Osteoblast (primary cell): ENCODE results near the gene LUC7L3. TPM values are rescaled to one million over a fixed set of nuclear protein-coding genes. Genes with fewer than 3 reads are reported as not detected.

Source experiments
- DNase-seq: peaks from one replicate; pipeline ENCODE4 v3.0.0; 2011; ENCODE audit warnings: low spot score, mixed read lengths; ENCODE audit not compliant: insufficient read length; ENCODE audit errors: missing footprints
- H2AFZ ChIP-seq: 2 replicates; pipeline ENCODE4 v1.6.0; 2011; ENCODE audit warnings: mild to moderate bottlenecking, low read length
- H3K27ac ChIP-seq: 2 replicates; pipeline ENCODE4 v1.5.1; 2011; ENCODE audit warnings: mild to moderate bottlenecking, low read depth, low read length, moderate library complexity
- H3K27me3 ChIP-seq: 2 replicates; pipeline ENCODE4 v1.6.0; 2012; ENCODE audit warnings: mild to moderate bottlenecking, control low read depth, inconsistent platforms, low read length, moderate library complexity; ENCODE audit not compliant: insufficient read depth
- H3K36me3 ChIP-seq: 2 replicates; pipeline ENCODE4 v1.5.1; 2011; ENCODE audit warnings: mild to moderate bottlenecking, low read length, control low read depth, moderate library complexity; ENCODE audit not compliant: insufficient read depth
- H3K4me1 ChIP-seq: 2 replicates; pipeline ENCODE4 v1.5.1; 2011; ENCODE audit warnings: mild to moderate bottlenecking, low read length, control low read depth, moderate library complexity; ENCODE audit not compliant: insufficient read depth
- H3K4me2 ChIP-seq: 2 replicates; pipeline ENCODE4 v1.6.0; 2011; ENCODE audit warnings: mild to moderate bottlenecking, low read length; ENCODE audit not compliant: insufficient read depth
- H3K4me3 ChIP-seq: fragments of 200-600 bp; sonication (generic); 3 replicates; pipeline ENCODE4 v1.5.1; 2012; ENCODE audit warnings: mild to moderate bottlenecking, low read length, inconsistent platforms; ENCODE audit not compliant: insufficient read depth
- H3K79me2 ChIP-seq: 2 replicates; pipeline ENCODE4 v1.6.0; 2012; ENCODE audit warnings: mild to moderate bottlenecking, low read length, control low read depth, inconsistent platforms; ENCODE audit not compliant: insufficient read depth
- H3K9me3 ChIP-seq: 2 replicates; pipeline ENCODE4 v1.5.1; 2011; ENCODE audit warnings: low read depth, low read length, control low read depth
- H4K20me1 ChIP-seq: 2 replicates; pipeline ENCODE4 v1.6.0; 2012; ENCODE audit warnings: mild to moderate bottlenecking, low read length, control low read depth; ENCODE audit not compliant: insufficient read depth
- total RNA-seq: library from RNA; depleted of rRNA; stranded (reverse); fragments of >200 nt; gene quantifications from 2 replicates; pipeline ENCODE4 v1.2.3, GENCODE V29; 2012
- TF ChIP-seq, protein P1 (sequence below): IDR thresholded peaks from 2 replicates; pipeline ENCODE4 v1.5.1; 2011; ENCODE audit warnings: mild to moderate bottlenecking, low read depth, low read length, moderate library complexity; ENCODE audit errors: extremely low read depth

Gene LUC7L3
- total RNA-seq, 1 donor, result 34.7 TPM

- no peak for DNase-seq
- no peaks in the 10 kb centered on the region for H3K79me2 ChIP-seq
- TF ChIP-seq, protein P1, sequence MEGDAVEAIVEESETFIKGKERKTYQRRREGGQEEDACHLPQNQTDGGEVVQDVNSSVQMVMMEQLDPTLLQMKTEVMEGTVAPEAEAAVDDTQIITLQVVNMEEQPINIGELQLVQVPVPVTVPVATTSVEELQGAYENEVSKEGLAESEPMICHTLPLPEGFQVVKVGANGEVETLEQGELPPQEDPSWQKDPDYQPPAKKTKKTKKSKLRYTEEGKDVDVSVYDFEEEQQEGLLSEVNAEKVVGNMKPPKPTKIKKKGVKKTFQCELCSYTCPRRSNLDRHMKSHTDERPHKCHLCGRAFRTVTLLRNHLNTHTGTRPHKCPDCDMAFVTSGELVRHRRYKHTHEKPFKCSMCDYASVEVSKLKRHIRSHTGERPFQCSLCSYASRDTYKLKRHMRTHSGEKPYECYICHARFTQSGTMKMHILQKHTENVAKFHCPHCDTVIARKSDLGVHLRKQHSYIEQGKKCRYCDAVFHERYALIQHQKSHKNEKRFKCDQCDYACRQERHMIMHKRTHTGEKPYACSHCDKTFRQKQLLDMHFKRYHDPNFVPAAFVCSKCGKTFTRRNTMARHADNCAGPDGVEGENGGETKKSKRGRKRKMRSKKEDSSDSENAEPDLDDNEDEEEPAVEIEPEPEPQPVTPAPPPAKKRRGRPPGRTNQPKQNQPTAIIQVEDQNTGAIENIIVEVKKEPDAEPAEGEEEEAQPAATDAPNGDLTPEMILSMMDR, result no peak
- H3K27me3 ChIP-seq, result no peaks in the 10 kb centered on the region
- no peak overlapping the region for H3K4me3 ChIP-seq
- H3K36me3 ChIP-seq, result no peaks in the 10 kb centered on the region
- no peak overlapping the region for H3K4me2 ChIP-seq
- no peaks in the 10 kb centered on the region for H3K9me3 ChIP-seq
- no peaks in the 10 kb centered on the region for H4K20me1 ChIP-seq
- no peak overlapping the region for H3K27ac ChIP-seq
- H2AFZ ChIP-seq, result no peak overlapping the region
- H3K4me1 ChIP-seq, result no peaks in the 10 kb centered on the region
Measured at GRCh38 chr17:50769884-50770283, 50.5 kb downstream of the LUC7L3 start.

DNA sequence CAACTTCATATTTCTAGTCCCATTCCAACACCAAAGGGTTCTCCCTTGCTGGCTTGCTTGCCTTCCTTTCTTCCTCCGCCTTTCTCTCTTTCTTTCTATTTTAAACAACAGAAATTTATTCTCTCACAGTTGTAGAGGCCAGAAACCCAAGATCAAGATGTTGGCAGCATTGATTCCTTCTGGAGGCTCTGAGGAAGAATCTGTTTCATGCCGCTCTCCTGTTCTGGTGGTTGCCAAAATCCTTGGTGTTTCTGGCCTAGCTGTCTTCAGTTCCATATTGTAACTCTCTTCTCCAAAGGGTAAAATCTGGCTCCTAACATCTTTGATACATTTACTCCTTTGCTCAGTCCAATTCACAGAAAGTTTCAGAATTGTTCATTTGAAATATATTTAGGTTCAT is 50.9 kb downstream of the LUC7L3 start:
- Histone ChIP-seq H3K79me2 (no peaks in the 10 kb centered on the region), H2AFZ (no peak overlapping the region), H3K4me2 (no peak overlapping the region), H4K20me1 (no peaks in the 10 kb centered on the region), H3K4me1 (no peaks in the 10 kb centered on the region), H3K36me3 (no peaks in the 10 kb centered on the region), H3K4me3 (no peak overlapping the region), H3K27me3 (no peaks in the 10 kb centered on the region), H3K27ac (no peak overlapping the region), H3K9me3 (no peaks in the 10 kb centered on the region)
- no peak for DNase-seq
- TF ChIP-seq, protein P1, result no peak

DNA sequence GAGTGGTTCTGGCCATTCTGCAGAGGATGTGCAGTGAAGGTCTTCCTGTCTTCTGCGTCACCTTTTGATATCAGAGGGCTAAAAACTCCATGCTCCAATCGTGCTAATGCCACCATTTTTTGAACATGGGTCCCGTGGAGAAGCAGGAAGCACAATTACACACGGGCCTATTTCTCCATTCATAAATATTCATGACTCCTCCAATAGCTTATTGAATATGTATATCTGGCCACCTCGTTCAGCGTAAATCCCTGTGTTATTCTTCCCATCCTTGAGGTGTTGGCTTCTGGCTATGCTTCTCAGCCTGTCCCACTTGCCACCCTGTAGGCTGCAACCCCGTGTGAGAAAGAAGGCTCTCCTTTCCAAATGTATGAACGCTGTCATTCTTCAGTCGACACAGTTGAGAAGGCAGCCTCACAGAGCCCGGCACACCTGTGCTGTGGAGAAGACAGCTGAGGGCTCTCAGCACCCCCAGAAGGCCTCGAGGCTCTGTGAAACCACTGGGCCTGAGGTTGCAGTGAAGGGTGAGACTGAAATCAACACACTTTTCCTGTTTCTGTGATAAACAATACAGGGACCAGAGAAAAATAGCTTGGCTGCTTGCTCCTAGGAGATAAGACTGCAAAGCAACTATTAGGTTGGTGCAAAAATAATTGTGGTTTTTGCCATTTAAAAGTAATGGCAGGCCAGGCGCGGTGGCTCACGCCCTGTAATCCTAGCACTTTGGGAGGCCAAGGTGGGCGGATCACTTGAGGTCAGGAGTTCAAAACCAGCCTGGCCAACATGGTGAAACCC is 52.8 kb downstream of the LUC7L3 start:
- H3K36me3 ChIP-seq, result no peaks in the 10 kb centered on the region
- no peak overlapping the region for H3K4me3 ChIP-seq
- no peak for DNase-seq
- H4K20me1 ChIP-seq, result no peaks in the 10 kb centered on the region
- no peaks in the 10 kb centered on the region for H3K27me3 ChIP-seq
- H3K27ac ChIP-seq, result no peak overlapping the region
- no peaks in the 10 kb centered on the region for H3K9me3 ChIP-seq
- no peaks in the 10 kb centered on the region for H3K79me2 ChIP-seq
- H3K4me2 ChIP-seq, result no peak overlapping the region
- H3K4me1 ChIP-seq, result no peaks in the 10 kb centered on the region
- TF ChIP-seq, protein P1, result no peak
- H2AFZ ChIP-seq, result no peak overlapping the region

DNA sequence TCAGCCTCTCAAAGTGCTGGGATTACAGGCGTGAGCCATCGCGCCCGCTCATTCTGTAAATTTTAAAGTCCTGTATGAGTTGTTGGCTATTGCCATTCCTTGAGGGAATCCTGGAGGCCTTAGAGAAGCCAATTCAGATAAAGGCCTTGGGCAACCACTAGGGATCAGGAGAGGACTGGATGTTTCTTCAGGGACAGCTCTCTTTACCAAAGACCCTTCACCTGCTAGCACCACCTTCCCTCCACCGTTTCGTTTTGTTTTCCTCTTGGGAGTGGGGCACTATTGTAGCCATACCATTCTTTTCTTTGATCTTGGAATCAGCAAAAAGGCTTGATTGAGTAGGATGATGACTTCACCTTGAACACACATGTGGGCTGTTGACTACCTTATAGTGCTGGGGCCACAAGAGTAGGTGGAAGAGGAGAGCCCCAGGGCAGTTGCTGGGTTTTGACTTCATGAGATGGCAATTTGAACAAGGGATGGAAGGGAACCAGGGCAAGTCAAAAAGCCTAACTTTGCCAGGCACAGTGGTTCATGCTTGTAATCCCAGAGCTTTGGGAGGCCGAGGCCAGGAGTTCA is 54.9 kb downstream of the LUC7L3 start:
- no peaks in the 10 kb centered on the region for H3K4me1 ChIP-seq
- no peaks in the 10 kb centered on the region for H4K20me1 ChIP-seq
- no peak overlapping the region for H3K27ac ChIP-seq
- no peak overlapping the region for H3K4me3 ChIP-seq
- no peak for DNase-seq
- no peaks in the 10 kb centered on the region for H3K36me3 ChIP-seq
- TF ChIP-seq, protein P1, result no peak
- no peaks in the 10 kb centered on the region for H3K9me3 ChIP-seq
- no peaks in the 10 kb centered on the region for H3K27me3 ChIP-seq
- no peaks in the 10 kb centered on the region for H3K79me2 ChIP-seq
- H2AFZ ChIP-seq, result no peak overlapping the region
- H3K4me2 ChIP-seq, result no peak overlapping the region
